HG03108 (cell line): ENCODE measurements around the gene RHBDF1.
"Not testable (repeated sequence)": the region's sequence is repeated elsewhere in the genome, so short reads cannot be mapped to it uniquely, and the experiment has no call there.

ENCODE experiments used
- ATAC-seq: cut with Tn5 transposase; IDR thresholded peaks from one replicate; pipeline ENCODE4 v1.9.1; 2021; ENCODE audit warnings: moderate library complexity; ENCODE audit not compliant: unreplicated experiment

The RHBDF1 gene

GRCh38 chr16:59440-60059 is 12.9 kb downstream of the RHBDF1 start:
- ATAC-seq, result no peak

DNA sequence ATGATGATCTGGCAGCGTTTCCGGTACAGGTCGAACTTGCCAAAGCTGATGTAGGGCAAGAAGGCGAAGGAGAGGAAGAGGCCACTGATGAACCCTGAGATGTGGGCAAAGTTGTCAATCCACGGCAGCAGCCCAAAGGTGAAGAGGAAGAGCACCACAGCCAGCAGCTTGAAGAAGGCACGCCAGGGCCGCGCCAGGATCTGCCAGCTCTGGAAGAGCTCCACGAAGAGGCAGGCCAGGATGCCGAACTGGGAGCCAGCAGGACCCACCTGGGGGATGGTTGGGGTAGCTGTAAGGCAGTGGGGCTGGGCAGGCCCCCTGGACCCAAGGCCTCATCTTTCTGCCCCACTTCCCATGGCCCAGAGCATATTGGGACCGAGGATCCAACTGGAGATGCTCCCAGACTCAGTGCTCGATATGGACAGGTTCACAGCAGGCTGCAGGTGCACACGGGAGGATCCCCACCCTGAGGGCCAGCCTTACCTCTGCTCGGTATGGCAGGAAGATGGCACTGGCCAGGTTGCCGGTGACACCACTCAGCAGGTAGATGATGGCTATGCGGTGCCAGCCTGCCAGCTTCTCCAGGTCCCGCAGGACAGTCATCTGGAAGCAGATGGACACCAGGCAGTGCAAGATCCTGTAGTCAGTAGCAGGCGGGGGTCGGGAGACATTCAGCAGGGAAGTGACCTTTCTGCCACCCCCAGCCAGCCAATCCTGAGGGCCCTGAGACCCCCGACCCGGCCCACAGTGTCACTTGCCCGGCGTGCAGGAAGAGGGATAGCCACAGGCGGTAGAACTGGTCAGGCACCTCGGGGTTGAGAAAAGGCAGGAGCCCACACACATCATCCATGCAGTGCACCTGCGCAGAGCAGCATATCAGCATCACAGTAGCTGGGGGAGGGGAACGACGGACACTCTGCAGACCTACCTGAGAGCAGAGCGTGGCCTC is 13.7 kb downstream of the RHBDF1 start:
- ATAC-seq, result no peak

GRCh38 chr16:57711-58110 is 14.7 kb downstream of the RHBDF1 start:
- no peak for ATAC-seq

GRCh38 chr16:56231-56927 is 16.1 kb downstream of the RHBDF1 start:
- no peak for ATAC-seq

DNA sequence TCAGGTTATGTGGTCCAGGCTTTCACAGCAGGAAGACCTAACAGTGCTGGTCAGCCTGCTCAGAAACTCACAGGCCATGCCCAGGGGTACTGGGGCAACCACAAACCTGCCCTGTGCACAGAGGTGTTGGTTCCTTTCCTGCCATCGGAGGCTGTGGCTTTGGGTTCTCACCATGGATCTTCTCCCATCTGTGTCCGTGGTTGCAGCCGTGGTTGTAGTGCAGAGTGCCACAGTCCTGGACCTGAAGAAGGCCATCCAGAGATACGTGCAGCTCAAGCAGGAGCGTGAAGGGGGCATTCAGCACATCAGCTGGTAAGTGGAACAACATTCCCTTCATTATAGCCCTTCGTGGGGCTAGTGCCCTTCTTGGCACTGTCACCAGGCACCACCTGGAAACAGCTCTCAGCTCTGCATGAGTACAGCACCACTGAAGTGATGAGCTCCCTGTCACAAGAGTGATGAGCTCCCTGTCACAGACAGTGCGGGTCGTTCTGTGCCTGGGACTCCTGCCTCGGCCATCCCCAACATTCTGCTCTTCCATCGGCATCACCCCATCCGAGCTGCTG is 16.8 kb downstream of the RHBDF1 start:
- ATAC-seq, result no peak

GRCh38 chr16:54237-54581 is 18.2 kb downstream of the RHBDF1 start:
- no peak for ATAC-seq

DNA sequence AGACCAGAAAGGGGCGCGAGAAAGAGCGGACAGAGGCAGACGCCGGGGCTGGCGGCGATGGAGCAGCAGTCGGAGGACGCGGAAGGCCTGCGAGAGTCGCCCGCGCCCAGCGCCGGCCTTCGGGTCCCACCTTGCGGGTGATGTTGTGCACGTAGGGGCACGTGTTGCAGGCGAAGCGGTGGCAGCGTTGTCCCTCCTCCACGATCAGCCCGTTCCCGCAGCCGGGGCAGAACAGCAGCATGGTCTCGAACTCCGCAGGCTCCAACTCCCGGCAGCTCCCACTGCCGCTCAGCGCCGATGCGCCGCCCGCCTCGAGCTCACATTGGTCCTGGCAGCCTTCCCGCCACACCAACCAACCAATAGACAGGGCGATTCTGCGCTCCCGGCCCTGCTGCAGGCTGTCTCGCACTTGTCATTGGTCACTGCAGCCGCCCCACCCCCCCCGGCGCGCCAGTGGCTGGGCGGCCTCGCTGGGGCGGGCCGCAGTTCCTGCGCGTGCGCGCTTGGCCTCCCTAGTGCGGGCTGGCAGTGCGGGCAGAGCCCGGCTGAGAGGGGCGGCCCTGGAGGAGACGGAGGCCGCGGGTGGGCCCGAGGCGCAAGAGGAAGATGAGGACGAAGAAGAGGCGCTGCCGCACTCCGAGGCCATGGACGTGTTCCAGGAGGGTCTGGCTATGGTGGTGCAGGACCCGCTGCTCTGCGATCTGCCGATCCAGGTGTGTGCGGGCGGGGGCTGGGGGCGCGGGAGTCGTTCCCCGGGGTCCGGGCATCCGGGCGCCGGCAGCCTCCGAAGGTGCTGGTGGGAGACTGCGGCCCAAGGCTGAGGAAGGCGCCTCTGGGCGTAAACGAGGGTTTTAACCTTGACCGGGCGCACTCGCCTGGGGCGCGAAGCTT is 18.8 kb downstream of the RHBDF1 start, which contains the start of the genes POLR3K and SNRNP25:
TSS of gene POLR3K (minus strand) at position 263 of the 891 bp plus-strand sequence. CDS start at position 241, 22 bp downstream.
TSS of gene SNRNP25 (plus strand) at position 483 of the 891 bp plus-strand sequence. CDS start at position 672, 189 bp downstream.
- peak; percentile 94 for ATAC-seq

DNA sequence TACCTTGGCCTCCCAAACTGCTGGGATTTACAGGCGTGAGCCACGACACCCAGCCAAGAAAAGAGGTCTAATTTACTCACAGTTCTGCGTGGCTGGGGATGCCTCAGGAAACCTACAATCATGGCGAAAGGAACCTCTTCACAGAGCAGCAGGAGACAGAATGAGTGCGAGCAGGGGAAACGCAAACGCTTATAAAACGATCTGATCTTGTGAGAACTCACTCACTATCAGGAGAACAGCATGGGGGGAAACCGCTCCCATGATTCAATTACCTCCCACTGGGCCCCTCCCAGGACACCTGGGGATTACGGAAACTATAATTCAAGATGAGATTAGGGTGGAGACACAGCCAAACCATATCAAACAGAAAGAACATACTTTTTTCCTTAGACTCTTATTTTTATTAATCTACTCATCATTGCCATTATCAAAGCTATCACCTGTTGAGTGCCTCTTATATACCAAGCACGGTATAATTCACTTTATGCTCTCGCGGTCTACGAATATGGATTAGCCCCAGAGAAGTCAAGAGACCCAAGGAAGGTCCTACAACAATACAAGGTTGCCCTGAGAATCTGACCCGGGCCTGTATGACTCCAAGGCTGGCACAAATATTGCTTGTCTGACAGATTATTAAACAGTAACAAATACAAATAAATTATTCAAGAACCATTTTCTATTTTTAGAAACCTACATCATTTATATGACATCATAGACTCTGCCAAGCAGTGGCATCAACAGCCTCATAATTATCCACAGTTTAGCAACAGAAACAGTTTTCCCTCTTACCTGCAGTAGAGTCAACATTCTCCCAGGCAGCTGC is 21.5 kb downstream of the RHBDF1 start:
- no peak for ATAC-seq

- no peak for ATAC-seq
These were observed 25.2 kb downstream of the RHBDF1 start for GRCh38 chr16:47234-47633.

GRCh38 chr16:46510-46909 is 25.9 kb downstream of the RHBDF1 start:
- ATAC-seq, result not testable (repeated sequence)

DNA sequence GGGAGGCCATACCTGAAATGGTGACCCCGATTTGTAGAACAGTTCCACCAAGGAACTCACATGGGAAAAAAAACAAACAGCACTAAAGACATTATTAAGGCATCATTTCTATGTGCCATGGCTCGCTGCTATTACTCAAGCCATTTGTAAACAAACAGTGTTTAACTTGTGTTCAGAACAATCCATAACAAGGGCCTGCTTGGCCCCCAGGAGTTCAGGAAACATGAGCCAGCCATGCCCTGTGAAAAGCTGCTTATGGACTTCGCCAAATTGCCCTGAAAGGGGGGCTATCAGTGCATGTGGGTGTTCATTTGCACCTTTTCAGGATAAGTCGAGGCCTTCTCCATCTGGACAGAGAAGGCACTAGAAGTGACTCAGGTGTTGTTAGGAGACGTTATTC is 27.0 kb downstream of the RHBDF1 start:
- no peak for ATAC-seq

DNA sequence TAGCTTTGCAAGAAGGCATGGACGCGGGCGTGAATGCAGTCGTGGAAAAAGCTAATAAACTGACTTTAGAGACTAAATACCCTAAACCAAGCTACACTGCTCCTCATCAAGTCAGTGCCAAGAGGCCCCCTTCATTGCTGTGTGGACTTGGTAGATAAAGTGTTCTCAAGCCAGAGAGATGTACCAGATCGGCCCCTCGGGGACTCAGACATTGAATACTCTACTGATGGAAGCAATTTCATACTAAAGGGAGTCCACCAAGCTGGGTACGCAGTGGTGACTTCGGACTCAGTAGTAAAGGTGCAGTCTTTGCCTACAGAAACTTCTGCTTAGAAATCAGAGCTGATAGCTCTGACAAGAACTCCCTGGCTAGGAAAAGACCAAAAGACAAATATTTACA is 27.8 kb downstream of the RHBDF1 start:
- no peak for ATAC-seq

DNA sequence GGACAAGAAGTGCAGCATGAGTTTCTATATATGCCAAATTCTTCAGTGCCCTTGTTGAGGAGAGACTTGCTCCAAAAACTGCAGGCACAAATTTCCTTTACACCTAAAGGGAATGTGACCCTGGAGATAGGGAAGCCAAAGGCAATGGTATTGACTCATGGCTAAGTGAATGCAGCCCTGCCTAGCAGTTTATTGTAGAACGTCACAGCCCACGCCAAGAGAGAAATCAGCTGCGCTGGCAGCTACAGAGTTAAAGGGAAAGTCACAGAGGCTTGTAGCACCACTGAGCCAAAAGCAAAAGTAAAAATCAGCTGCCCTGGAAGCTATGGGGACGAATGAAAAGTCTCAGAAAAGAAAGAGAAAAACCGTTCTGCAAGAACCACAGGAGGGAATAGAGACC is 29.1 kb downstream of the RHBDF1 start:
- no peak for ATAC-seq

GRCh38 chr16:42691-43090 is 29.7 kb downstream of the RHBDF1 start:
- ATAC-seq, result no peak

- ATAC-seq, result no peak
These were observed 30.4 kb downstream of the RHBDF1 start for GRCh38 chr16:42069-42457.

GRCh38 chr16:41439-42068 is 30.9 kb downstream of the RHBDF1 start:
- ATAC-seq, result no peak

DNA sequence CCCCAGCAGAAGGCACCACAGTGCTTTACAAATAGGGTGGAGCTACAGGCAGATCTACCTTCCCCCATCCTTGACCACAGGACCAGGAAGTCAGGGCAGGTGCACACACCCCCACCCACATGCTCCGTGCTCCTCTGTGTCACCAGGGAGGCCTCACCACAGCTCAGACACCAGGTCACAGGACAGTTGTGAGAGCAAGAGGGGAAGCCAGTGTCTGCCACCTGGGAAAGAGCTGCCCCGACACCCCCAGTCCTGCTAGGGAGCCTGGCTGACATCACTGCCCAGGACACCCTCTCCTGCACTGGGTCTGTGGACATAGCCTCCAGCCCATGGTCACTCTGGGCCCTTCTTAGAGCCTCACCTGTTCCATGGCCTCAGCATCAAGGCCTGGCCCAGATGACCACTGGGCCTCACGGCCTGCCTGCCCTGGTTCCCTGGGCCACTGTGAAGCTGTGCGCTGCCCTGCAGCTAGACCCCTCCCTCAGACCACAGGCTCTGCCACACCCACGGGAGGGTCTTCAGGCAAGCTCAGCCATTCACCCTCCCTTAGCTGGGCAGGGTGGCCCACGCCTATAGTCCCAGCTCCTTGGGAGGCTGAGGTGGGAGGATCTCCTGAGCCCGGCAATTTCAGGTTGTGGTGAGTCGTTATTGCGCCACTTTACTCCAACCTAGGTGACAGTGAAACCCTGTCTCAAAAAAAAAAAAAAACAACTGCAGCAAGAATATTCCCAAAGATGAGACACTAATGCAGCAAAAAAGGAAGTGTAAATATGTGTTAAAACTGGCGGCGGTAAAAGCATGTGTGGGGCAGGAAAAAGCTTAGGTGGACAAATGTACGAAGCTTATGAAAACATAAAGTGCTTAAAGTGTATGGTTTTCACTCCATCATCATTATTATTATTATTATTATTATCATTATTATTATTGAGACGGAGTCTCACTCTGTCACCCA is 33.2 kb downstream of the RHBDF1 start:
- peak; percentile 79 for ATAC-seq

GRCh38 chr16:38206-38605 is 34.2 kb downstream of the RHBDF1 start:
- not testable (repeated sequence) for ATAC-seq
